HepG2 (cell line): ENCODE results near the gene GZF1. TPM values are rescaled to one million over a fixed set of nuclear protein-coding genes. Genes with fewer than 3 reads are reported as not detected.

ENCODE experiments used
- CHCHD3 ChIP-seq: sonication (generic); formaldehyde crosslinking; IDR thresholded peaks from 2 replicates; pipeline ENCODE4 v1.8.0; 2022; ENCODE audit warnings: mild to moderate bottlenecking, missing genetic modification reagents, moderate library complexity
- ELF4 ChIP-seq: sonication (generic); formaldehyde crosslinking; IDR thresholded peaks from 2 replicates; pipeline ENCODE4 v1.5.0; 2020; ENCODE audit warnings: missing genetic modification reagents, mild to moderate bottlenecking, moderate library complexity, borderline replicate concordance
- ETV6 ChIP-seq: sonication (generic); formaldehyde crosslinking; conservative IDR thresholded peaks from 2 replicates; pipeline ENCODE4 v1.4.0; 2020; ENCODE audit warnings: missing genetic modification reagents
- GATAD2A ChIP-seq: IDR thresholded peaks from 2 replicates; pipeline ENCODE4 v1.6.1; 2016
- HDAC2 ChIP-seq: sonication (generic); formaldehyde crosslinking; IDR thresholded peaks from 2 replicates; pipeline ENCODE4 v1.4.0; 2020; ENCODE audit warnings: missing genetic modification reagents
- HNRNPUL1 ChIP-seq: fragments of 200-400 bp; formaldehyde crosslinking; IDR thresholded peaks from 2 replicates; pipeline ENCODE4 v1.6.1; 2017; ENCODE audit warnings: low read depth, mild to moderate bottlenecking, low read length, moderate library complexity
- JDP2 ChIP-seq: sonication (generic); formaldehyde crosslinking; IDR thresholded peaks from 2 replicates; pipeline ENCODE4 v1.8.1; 2022; ENCODE audit warnings: missing genetic modification reagents, borderline replicate concordance
- NCOR1 ChIP-seq: fragments of 200-600 bp; sonication (generic); IDR thresholded peaks from 2 replicates; pipeline ENCODE4 v1.7.0; 2017; ENCODE audit warnings: antibody characterized with exemption, low read length, borderline replicate concordance
- NFE2L1 ChIP-seq: sonication (generic); formaldehyde crosslinking; IDR thresholded peaks from 2 replicates; pipeline ENCODE4 v1.4.0; 2020; ENCODE audit warnings: missing genetic modification reagents, mild to moderate bottlenecking, borderline replicate concordance
- NFE2L2 ChIP-seq: fragments of 150-350 bp; IDR thresholded peaks from 2 replicates; pipeline ENCODE4 v1.6.1; 2014; ENCODE audit warnings: low read length
- NFIB ChIP-seq: sonication (generic); formaldehyde crosslinking; IDR thresholded peaks from 2 replicates; pipeline ENCODE4 v1.9.0; 2021; ENCODE audit warnings: missing genetic modification reagents, mild to moderate bottlenecking, borderline replicate concordance
- NFIC ChIP-seq: IDR thresholded peaks from 2 replicates; pipeline ENCODE4 v1.6.1; 2012; ENCODE audit warnings: mild to moderate bottlenecking, low read length, inconsistent platforms
- POLR2AphosphoS2 ChIP-seq: IDR thresholded peaks from 2 replicates; pipeline ENCODE4 v1.6.1; 2011; ENCODE audit warnings: low read depth, low read length, improper control_type of control experiment
- REPIN1 ChIP-seq: sonication (generic); formaldehyde crosslinking; IDR thresholded peaks from 2 replicates; pipeline ENCODE4 v1.8.0; 2022; ENCODE audit warnings: missing genetic modification reagents, low read depth, mild to moderate bottlenecking, borderline replicate concordance
- RFXANK ChIP-seq: IDR thresholded peaks from 2 replicates; pipeline ENCODE4 v1.6.1; 2016
- SATB2 ChIP-seq: sonication (generic); formaldehyde crosslinking; IDR thresholded peaks from 2 replicates; pipeline ENCODE4 v1.5.0; 2020; ENCODE audit warnings: missing genetic modification reagents
- SMAD1 ChIP-seq: sonication (generic); formaldehyde crosslinking; IDR thresholded peaks from 2 replicates; pipeline ENCODE4 v1.4.0; 2020; ENCODE audit warnings: missing genetic modification reagents, low read depth, mild to moderate bottlenecking, borderline replicate concordance
- SMYD3 ChIP-seq: sonication (generic); formaldehyde crosslinking; IDR thresholded peaks from 2 replicates; pipeline ENCODE4 v1.8.1; 2023; ENCODE audit warnings: mild to moderate bottlenecking, missing genetic modification reagents
- SOX6 ChIP-seq, 2 experiments: fragments of 450-650 bp in 1 of 2; sonication (generic) in 1 of 2; formaldehyde crosslinking in 1 of 2; IDR thresholded peaks; 2 replicates each; pipeline versions ENCODE4 v1.4.0 to v1.6.1; 2017 to 2020; ENCODE audit warnings: antibody characterized with exemption in 1 of 2, mild to moderate bottlenecking in 1 of 2, missing genetic modification reagents in 1 of 2
- SYNCRIP ChIP-seq: fragments of 200-400 bp; formaldehyde crosslinking; IDR thresholded peaks from 2 replicates; pipeline ENCODE4 v1.6.1; 2018; ENCODE audit warnings: mild to moderate bottlenecking, low read depth, low read length; ENCODE audit not compliant: insufficient read depth
- TRIM24 ChIP-seq: sonication (generic); formaldehyde crosslinking; IDR thresholded peaks from 2 replicates; pipeline ENCODE4 v1.8.0; 2022; ENCODE audit warnings: mild to moderate bottlenecking, missing genetic modification reagents
- U2AF2 ChIP-seq: fragments of 200-400 bp; formaldehyde crosslinking; IDR thresholded peaks from 2 replicates; pipeline ENCODE4 v1.6.1; 2017; ENCODE audit warnings: low read depth, mild to moderate bottlenecking, low read length
- ZFAT ChIP-seq: sonication (generic); formaldehyde crosslinking; conservative IDR thresholded peaks from 2 replicates; pipeline ENCODE4 v1.8.1; 2023; ENCODE audit warnings: missing genetic modification reagents, inconsistent platforms
- ZKSCAN1 ChIP-seq: fragments of 150-350 bp; IDR thresholded peaks from 2 replicates; pipeline ENCODE4 v1.6.1; 2014; ENCODE audit warnings: low read length
- ZNF432 ChIP-seq: sonication (generic); formaldehyde crosslinking; IDR thresholded peaks from 2 replicates; pipeline ENCODE4 v1.5.0; 2020; ENCODE audit warnings: missing genetic modification reagents, mild to moderate bottlenecking, borderline replicate concordance
- ZNF644 ChIP-seq: IDR thresholded peaks from 2 replicates; pipeline ENCODE4 v1.6.1; 2016; ENCODE audit warnings: low read depth
- ZNF782 ChIP-seq: sonication (generic); formaldehyde crosslinking; IDR thresholded peaks from 2 replicates; pipeline ENCODE4 v1.4.0; 2020; ENCODE audit warnings: missing genetic modification reagents, mild to moderate bottlenecking, borderline replicate concordance
- ZNF883 ChIP-seq: sonication (generic); formaldehyde crosslinking; IDR thresholded peaks from 2 replicates; pipeline ENCODE4 v1.5.1; 2020; ENCODE audit warnings: mild to moderate bottlenecking, missing genetic modification reagents; ENCODE audit errors: not compliant biosample characterization
- ZSCAN20 ChIP-seq: sonication (generic); formaldehyde crosslinking; IDR thresholded peaks from 2 replicates; pipeline ENCODE4 v1.4.0; 2020; ENCODE audit warnings: missing genetic modification reagents, mild to moderate bottlenecking, borderline replicate concordance
- polyA plus RNA-seq, 8 experiments: library from polyadenylated mRNA; depleted of rRNA in 3 of 8; stranded (reverse) in 7 of 8; unstranded in 1 of 8; fragments of >200 nt; fragmentation: Illumina TruSeq in 4 of 8; extraction: Trizol in 4 of 8; gene quantifications; 2 replicates each; pipeline versions ENCODE4 v1.2.1 to v1.2.3, GENCODE V29; 2011 to 2016; ENCODE audit warnings: low read depth in 4 of 8, missing spikeins in 1 of 8, mixed read lengths in 1 of 8; ENCODE audit not compliant: insufficient read depth in 1 of 8
- total RNA-seq, 5 experiments: library from RNA; depleted of rRNA; stranded (reverse); fragments of >200 nt; fragmentation: Illumina TruSeq; extraction: Trizol; gene quantifications; 2 replicates each; pipeline ENCODE4 v1.2.3, GENCODE V29; 2016; ENCODE audit warnings: low read depth in 1 of 5
- TF ChIP-seq, protein P1 (sequence below): sonication (generic); formaldehyde crosslinking; conservative IDR thresholded peaks from 2 replicates; pipeline ENCODE4 v1.4.0; 2020; ENCODE audit warnings: missing genetic modification reagents
- TF ChIP-seq, protein P2 (sequence below): sonication (generic); formaldehyde crosslinking; IDR thresholded peaks from 2 replicates; pipeline ENCODE4 v1.4.0; 2020; ENCODE audit warnings: missing genetic modification reagents; ENCODE audit errors: not compliant biosample characterization
- TF ChIP-seq, protein P3 (sequence below): sonication (generic); formaldehyde crosslinking; IDR thresholded peaks from 2 replicates; pipeline ENCODE4 v1.5.1; 2020; ENCODE audit warnings: mild to moderate bottlenecking, missing genetic modification reagents, moderate library complexity

Gene GZF1
- total and polyA plus RNA-seq, 2 of the 13 experiments (the other 11 are each of a cell fraction or from before 2014, with no cell fraction given), result 16.9 to 26.0 TPM

DNA sequence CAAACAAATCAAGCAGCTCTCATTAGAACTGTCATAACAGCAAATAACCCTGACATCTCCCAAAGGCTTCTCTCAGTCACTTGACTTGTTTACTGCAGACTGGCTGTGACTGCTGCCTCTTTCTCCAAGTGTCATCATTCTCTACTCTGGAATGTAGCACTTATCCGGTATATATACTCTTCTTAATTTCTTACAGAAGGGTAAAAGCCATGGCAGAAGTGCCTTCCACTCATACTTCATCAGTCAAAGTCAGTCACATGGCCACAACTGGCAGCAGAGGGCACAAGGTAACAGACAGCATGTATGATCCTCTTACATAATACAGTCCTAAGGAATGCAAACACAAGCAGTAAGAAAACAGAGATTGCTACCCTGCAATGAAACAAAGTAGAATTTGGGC, 50.0 kb downstream of the GZF1 start (continued):
- TF ChIP-seq U2AF2, result no peak
- no peak for TF ChIP-seq JDP2 (CRISPR knock-in tag)
- TF ChIP-seq ZFAT (CRISPR knock-in tag), result no peak
- TF ChIP-seq SATB2 (CRISPR knock-in tag), result no peak
- TF ChIP-seq, protein P1, sequence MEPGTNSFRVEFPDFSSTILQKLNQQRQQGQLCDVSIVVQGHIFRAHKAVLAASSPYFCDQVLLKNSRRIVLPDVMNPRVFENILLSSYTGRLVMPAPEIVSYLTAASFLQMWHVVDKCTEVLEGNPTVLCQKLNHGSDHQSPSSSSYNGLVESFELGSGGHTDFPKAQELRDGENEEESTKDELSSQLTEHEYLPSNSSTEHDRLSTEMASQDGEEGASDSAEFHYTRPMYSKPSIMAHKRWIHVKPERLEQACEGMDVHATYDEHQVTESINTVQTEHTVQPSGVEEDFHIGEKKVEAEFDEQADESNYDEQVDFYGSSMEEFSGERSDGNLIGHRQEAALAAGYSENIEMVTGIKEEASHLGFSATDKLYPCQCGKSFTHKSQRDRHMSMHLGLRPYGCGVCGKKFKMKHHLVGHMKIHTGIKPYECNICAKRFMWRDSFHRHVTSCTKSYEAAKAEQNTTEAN, result no peak
- TF ChIP-seq NFIC, result no peak
- no peak for TF ChIP-seq POLR2AphosphoS2
- TF ChIP-seq, protein P2, sequence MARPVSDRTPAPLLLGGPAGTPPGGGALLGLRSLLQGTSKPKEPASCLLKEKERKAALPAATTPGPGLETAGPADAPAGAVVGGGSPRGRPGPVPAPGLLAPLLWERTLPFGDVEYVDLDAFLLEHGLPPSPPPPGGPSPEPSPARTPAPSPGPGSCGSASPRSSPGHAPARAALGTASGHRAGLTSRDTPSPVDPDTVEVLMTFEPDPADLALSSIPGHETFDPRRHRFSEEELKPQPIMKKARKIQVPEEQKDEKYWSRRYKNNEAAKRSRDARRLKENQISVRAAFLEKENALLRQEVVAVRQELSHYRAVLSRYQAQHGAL, result no peak
- TF ChIP-seq NFE2L2, result no peak
- TF ChIP-seq HNRNPUL1, result no peak
- TF ChIP-seq GATAD2A (CRISPR knock-in tag), result peak; percentile 89
- no peak for TF ChIP-seq ETV6 (CRISPR knock-in tag)
- TF ChIP-seq, protein P3, sequence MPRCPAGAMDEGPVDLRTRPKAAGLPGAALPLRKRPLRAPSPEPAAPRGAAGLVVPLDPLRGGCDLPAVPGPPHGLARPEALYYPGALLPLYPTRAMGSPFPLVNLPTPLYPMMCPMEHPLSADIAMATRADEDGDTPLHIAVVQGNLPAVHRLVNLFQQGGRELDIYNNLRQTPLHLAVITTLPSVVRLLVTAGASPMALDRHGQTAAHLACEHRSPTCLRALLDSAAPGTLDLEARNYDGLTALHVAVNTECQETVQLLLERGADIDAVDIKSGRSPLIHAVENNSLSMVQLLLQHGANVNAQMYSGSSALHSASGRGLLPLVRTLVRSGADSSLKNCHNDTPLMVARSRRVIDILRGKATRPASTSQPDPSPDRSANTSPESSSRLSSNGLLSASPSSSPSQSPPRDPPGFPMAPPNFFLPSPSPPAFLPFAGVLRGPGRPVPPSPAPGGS, result no peak
- no peak for TF ChIP-seq ZNF782
- TF ChIP-seq SYNCRIP, result no peak
- no peak for TF ChIP-seq NFE2L1 (CRISPR knock-in tag)
- TF ChIP-seq ZNF644 (CRISPR knock-in tag), result peak; percentile 85
- TF ChIP-seq ELF4 (CRISPR knock-in tag), result no peak
- no peak for TF ChIP-seq CHCHD3 (CRISPR knock-in tag)
- TF ChIP-seq HDAC2 (CRISPR knock-in tag), result peak; percentile 69
- TF ChIP-seq ZKSCAN1, result no peak
- no peak for TF ChIP-seq SMAD1 (CRISPR knock-in tag)
- no peak for TF ChIP-seq NCOR1
- no peak for TF ChIP-seq SMYD3 (CRISPR knock-in tag)
- no peak for TF ChIP-seq TRIM24 (CRISPR knock-in tag)
- no peak for TF ChIP-seq ZNF883 (CRISPR knock-in tag)
- no peak for TF ChIP-seq ZSCAN20 (CRISPR knock-in tag)
- TF ChIP-seq NFIB (CRISPR knock-in tag), result no peak
- no peak for TF ChIP-seq SOX6 (IDR thresholded peaks at IDR 0.05)
- peak; percentile 52 for TF ChIP-seq SOX6 (CRISPR knock-in tag; IDR thresholded peaks at IDR 0.05)
- TF ChIP-seq ZNF432 (CRISPR knock-in tag), result no peak
- no peak for TF ChIP-seq REPIN1
- TF ChIP-seq RFXANK (CRISPR knock-in tag), result no peak
